ENCODE data around the gene BRIX1.
"Not testable (repeated sequence)": the region's sequence is repeated elsewhere in the genome, so short reads cannot be mapped to it uniquely, and the experiment has no call there.

BRIX1 gene

GRCh38 chr5:34915856-34916192, 313 bp downstream of the BRIX1 start:
- DNase-seq, result no peak

GRCh38 chr5:34916518-34916917, 1.0 kb downstream of the BRIX1 start:
- DNase-seq, result no peak

GRCh38 chr5:34918025-34918424, 2.5 kb downstream of the BRIX1 start:
- no peak for DNase-seq

DNA sequence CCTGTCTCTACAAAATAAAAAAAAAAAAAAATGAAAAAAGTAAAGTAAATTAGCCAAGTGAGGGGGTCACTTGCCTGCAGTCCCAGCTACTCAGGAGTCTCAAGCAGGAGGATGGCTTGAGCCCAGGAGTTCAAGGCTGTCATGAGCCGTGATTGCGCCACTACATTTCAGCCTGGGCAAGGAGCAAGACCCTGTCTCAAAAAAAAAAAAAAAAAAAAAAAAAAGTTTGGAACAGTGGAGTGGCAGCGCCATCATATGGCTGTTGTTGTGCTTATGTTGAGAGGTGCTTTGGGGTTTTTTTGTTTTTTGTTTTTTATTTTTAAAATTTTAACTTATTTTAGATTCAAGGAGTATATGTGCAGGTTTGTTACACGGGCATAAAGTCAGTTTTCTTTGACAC, 3.6 kb downstream of the BRIX1 start:
- DNase-seq, result no peak

GRCh38 chr5:34923256-34923655, 7.7 kb downstream of the BRIX1 start:
- not testable (repeated sequence) for DNase-seq

- no peak for DNase-seq
Observed at GRCh38 chr5:34923694-34924461, 8.4 kb downstream of the BRIX1 start.

DNA sequence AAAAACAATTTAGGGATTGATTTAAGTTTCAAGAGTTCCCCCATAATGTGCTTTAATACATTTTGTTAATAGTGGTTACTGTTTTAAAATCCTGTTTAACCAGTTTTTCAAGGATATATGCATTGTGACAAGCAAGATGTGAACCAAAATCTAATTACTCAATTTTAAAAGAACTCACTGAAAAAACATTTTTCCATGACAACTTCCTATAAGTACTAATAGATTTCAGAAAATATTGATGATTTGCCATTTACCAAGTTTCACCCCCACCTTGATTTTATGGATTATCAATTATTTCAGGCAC, 8.9 kb downstream of the BRIX1 start:
- no peak for DNase-seq

DNA sequence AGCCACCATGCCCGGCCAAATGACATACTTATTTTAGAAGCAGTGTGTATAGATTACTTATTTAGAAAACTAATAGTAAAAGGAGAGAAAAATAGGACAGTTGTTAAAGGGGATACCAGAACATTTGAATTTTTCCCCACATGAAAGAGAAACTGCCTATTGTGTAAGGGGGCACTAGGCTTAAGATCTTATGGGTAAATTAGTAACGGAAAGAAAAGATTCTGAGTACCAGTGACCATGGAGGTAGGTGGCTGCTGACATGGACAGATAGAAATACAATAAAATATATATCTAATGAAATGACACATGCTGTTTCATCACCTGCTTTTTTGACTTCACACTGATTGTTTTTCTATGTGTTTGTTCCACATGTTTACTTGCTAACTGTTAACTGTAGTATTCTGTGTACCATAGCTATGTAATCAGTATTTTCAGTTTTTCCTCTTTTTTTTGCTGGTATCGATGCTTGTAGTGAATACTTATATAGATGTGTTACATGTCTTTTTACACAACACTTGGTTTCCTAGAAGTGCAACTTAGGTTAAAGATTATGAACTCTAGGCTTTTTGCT, 10.9 kb downstream of the BRIX1 start:
- DNase-seq, result no peak

- no peak for DNase-seq
Observed at GRCh38 chr5:34927785-34928184, 12.3 kb downstream of the BRIX1 start.

- no peak for DNase-seq
Observed at GRCh38 chr5:34928267-34928666, 12.8 kb downstream of the BRIX1 start.

GRCh38 chr5:34929134-34929719, 13.7 kb downstream of the BRIX1 start, which contains the start of gene DNAJC21:
Gene DNAJC21 (plus strand): TSS chr5:34929559. CDS start chr5:34929820, 261 bp downstream.
- peak; percentile 96 for DNase-seq

GRCh38 chr5:34929720-34930461, 14.4 kb downstream of the BRIX1 start:
- peak; percentile 50 for DNase-seq

GRCh38 chr5:34930462-34930844, 14.9 kb downstream of the BRIX1 start:
- DNase-seq, result no peak

- DNase-seq, result no peak
Observed at GRCh38 chr5:34930870-34931269, 15.4 kb downstream of the BRIX1 start.

DNA sequence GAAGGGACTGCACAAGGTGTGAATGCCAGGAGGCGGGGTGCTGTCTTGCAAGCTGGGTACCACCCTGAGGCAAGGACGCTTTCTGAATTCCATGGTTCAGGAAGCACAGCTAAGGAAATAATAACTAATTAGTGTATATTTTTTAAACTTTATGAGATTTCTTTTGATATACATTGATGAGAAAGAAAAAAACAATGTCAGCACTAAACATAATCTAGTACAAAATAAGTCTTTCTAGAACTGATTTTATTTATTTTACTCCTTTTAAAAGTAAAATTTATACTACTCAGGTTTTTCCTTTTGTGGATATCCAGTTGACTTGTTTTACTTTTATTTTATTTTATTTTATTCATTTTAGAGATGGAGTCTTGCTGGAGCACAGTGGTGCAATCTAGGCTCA, 17.4 kb downstream of the BRIX1 start:
- no peak for DNase-seq

DNA sequence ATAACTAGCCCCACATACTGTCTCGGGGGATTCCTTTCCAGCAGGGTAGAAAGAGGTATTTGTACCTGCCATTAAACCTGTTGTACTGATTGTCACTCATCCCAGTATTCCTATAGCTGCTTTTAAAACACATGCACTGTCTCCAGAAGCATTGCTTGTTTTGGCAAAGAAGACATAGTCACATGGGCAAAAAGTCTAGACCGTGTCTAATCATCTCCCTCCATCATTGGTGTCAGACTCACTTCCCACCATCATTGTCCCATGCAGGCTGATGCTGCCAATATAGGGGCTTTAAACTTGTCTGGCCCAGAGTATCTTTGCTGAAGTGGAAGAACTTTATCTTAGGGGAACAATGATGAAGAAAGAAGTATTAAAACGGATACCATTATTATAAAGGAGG, 26.4 kb downstream of the BRIX1 start:
- DNase-seq, result no peak

GRCh38 chr5:34944044-34944443, 28.5 kb downstream of the BRIX1 start:
- DNase-seq, result no peak

DNA sequence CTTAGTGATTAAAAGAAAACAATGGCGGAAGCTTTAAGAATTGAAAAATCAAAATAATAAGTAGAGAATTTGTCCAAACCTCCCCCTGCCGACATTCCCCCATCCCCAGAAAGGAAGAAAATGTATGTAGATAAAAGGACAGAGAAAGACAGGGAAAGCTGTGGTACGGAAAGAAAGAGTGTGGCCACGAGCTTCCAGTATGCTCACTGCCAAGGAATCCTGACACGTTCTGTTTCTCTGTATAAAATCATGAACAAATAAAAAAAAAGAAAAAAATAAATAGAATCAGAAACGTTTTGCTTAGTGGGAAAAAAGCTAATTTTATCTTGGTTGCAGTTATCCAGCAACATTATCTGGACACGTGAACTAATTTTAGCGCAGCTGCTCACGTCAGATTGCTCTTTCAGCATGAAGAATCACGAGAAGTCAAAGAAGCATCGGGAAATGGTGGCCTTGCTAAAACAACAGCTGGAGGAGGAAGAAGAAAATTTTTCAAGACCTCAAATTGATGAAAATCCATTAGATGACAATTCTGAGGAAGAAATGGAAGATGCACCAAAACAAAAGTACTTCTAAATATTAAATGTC, 29.0 kb downstream of the BRIX1 start:
- DNase-seq, result no peak

GRCh38 chr5:34957321-34957720, 41.8 kb downstream of the BRIX1 start:
- DNase-seq, result no peak

DNA sequence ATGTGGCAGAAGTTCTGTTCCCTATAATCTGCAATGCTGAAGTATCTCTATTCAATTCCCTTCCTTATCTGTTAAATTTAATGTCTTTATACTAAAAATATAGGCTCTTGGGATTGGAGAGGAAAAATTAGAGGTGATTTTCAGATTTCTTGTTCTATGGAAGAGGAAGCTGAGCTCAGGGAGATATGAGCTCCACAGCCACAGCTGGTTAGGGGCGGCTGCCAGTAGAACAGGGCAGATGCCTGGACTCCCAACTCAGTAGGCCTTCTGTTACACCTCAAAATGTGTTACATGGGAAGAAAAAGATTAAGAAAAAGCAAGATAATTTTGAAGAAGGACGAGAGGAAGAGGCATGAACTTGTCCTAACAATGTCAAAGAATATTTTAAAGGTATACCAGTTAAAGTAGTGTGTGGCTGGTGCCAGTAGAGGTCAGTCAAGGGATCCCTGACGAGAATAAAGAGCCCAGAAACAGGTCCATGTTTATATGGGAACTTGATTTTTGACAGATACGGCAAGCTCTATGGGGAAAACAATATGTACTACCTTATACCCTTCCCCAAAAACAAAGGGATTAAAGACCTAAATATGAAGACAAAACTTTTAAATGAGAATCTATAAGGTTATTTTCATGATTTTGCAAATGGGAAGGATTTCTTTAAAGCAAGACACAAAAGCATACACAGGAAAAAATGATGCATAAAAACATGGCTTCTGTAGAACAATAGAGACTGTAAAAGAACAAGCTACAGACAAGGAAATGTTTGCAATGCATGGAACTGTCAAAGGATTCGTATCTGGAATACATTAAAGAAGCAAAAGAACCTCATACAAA, 42.6 kb downstream of the BRIX1 start:
- DNase-seq, result no peak

- no peak for DNase-seq
Observed at GRCh38 chr5:34959323-34959722, 43.8 kb downstream of the BRIX1 start.

DNA sequence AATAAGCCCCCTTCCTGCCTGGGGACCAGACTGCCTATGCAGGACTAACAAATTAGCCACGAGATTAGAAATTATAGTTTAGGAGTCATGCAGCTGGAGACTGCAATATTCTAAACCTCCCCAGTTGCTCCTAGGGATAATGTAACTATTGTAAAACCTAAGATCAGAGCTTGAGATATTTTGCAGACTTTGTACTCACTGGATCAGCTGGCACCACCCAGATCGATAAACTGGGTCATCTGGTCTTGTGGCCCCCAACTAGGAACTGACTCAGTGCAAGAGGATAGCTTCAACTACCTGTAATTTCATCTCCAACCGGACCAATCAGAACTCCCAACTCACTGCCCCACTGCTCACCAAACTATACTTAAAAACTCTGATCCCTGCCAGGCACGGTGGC, 52.0 kb downstream of the BRIX1 start:
- DNase-seq, result no peak

DNA sequence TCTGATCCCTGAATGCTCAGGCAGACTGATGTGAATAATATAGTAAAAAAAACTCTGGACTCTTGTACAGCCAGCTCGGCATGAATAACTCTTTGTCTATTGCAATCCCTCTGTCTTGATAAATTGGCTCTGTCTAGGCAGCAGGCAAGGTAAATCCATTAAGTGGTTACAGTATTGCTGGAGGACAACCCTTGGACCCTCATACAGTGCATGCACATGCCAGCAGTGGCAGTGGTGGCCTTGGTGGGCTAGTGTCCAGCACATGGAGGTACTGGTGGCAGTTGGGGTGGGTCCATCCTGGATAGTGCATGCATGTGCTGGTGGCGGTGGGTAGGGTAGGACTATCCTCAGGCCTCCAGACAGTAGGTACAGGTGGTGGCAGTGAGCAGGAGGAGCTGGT, 52.7 kb downstream of the BRIX1 start:
- DNase-seq, result no peak

All from DMS 273 treated with DMSO at 0.1 percent for 48 hours (cell line).